ENCODE results near the gene WWP2. TPM values are rescaled to one million over a fixed set of nuclear protein-coding genes. Genes with fewer than 3 reads are reported as not detected.

Gene WWP2
- total and polyA plus RNA-seq, 2 donors (not counting 3 experiments of a cell fraction or from before 2014, with no cell fraction given): 17.9 to 44.9 TPM

DNA sequence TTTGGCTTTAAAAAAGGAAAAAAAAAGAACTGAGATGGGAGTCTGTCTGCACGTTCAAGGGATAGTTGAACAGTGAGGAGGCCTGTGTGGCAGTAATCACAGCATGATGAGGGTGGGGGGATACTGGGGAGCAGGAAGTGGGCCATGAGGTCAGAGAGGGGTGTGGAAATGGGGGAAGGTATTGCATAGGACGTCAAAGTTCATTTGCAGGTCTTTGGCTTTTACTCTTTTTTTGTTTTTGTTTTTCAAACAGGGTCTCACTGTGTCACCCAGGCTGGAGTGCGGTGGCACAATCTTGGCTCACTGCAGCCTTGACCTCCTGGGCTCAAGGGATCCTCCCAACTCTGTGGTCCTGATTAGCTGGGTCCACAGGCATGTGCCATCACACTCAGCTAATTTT lies 19.0 kb downstream of the WWP2 start:
- Histone ChIP-seq H3K27me3 (ENCODE audit: control insufficient read depth in 2 of 2, insufficient read depth in 2 of 2, low read length in 2 of 2) (no peaks in the 10 kb centered on the region), H3K79me2 (ENCODE audit: control insufficient read depth, insufficient read depth, low read length) (no peaks in the 10 kb centered on the region), H3K9ac (replicated peaks; ENCODE audit: extremely low read depth, insufficient read depth, low read length) (no peak overlapping the region), H3K9me1 (replicated peaks; ENCODE audit: control insufficient read depth, extremely low read depth, insufficient read depth, low read length) (no peaks in the 10 kb centered on the region), H3K4me2 (ENCODE audit: insufficient read depth, low read length) (no peak overlapping the region), H3K27ac (ENCODE audit: insufficient read depth, low read depth, low read length) (no peak overlapping the region), H2AFZ (ENCODE audit: low read depth, low read length) (no peak overlapping the region), H4K20me1 (replicated peaks; ENCODE audit: control insufficient read depth, extremely low read depth, insufficient read depth, low read length) (no peaks in the 10 kb centered on the region), H3K9me3 (replicated peaks; ENCODE audit: control insufficient read depth, insufficient read depth, low read length) (no peaks in the 10 kb centered on the region), H3K4me1 (ENCODE audit: control insufficient read depth, extremely low read depth, insufficient read depth, low read length) (no peaks in the 10 kb centered on the region), H3K4me3 (replicated peaks in 1 of 3; ENCODE audit: insufficient read depth in 1 of 3, low read depth in 1 of 3, low read length in 3 of 3) (no peak overlapping the region), H3K36me3 (ENCODE audit: control insufficient read depth in 2 of 2, extremely low read depth in 1 of 2, insufficient read depth in 2 of 2, low read length in 2 of 2) (peaks cover 0 to 3% of the 10 kb centered on the region in 2 experiments)
- ChIA-PET CTCF (interaction anchor here (2.2 kb wide), 1 partner anchor 149 kb away, joined by 6 read pairs; no protein-coding TSS in a partner anchor), POLR2A (no interaction called here)
- BruUV-seq (replicated peaks): no TSS peak
- intact Hi-C loops (cut with micrococcal nuclease): no loop called here
- dilution Hi-C loops (cut with MboI; ENCODE audit: extremely low pct_ligation_motif_present, low sequenced_read_pairs): no loop called here
- DNase-seq (ENCODE audit: low read depth, low spot score): no peak
- FAIRE-seq: no peak
- TF ChIP-seq EZH2 (IDR thresholded peaks at IDR 0.05; ENCODE audit: borderline replicate concordance, low read depth, low read length, severe bottlenecking) (no peak), FOS (IDR thresholded peaks at IDR 0.05; ENCODE audit: borderline replicate concordance, insufficient read depth, low read length) (no peak), MAX (IDR thresholded peaks at IDR 0.05; ENCODE audit: insufficient read depth, insufficient read length) (no peak), JUN (IDR thresholded peaks at IDR 0.05; ENCODE audit: borderline replicate concordance, insufficient read depth, insufficient read length, low read depth) (no peak), MYC (IDR thresholded peaks at IDR 0.05; ENCODE audit: low read depth, low read length) (no peak), POLR2A (IDR thresholded peaks at IDR 0.05; ENCODE audit: low read depth, low read length) (no peak), GATA2 (IDR thresholded peaks at IDR 0.05; ENCODE audit: insufficient read depth, insufficient read length, low read depth, low read length) (no peak)
- TF ChIP-seq, protein P1, sequence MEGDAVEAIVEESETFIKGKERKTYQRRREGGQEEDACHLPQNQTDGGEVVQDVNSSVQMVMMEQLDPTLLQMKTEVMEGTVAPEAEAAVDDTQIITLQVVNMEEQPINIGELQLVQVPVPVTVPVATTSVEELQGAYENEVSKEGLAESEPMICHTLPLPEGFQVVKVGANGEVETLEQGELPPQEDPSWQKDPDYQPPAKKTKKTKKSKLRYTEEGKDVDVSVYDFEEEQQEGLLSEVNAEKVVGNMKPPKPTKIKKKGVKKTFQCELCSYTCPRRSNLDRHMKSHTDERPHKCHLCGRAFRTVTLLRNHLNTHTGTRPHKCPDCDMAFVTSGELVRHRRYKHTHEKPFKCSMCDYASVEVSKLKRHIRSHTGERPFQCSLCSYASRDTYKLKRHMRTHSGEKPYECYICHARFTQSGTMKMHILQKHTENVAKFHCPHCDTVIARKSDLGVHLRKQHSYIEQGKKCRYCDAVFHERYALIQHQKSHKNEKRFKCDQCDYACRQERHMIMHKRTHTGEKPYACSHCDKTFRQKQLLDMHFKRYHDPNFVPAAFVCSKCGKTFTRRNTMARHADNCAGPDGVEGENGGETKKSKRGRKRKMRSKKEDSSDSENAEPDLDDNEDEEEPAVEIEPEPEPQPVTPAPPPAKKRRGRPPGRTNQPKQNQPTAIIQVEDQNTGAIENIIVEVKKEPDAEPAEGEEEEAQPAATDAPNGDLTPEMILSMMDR (IDR thresholded peaks at IDR 0.05; ENCODE audit: extremely low read depth in 1 of 2, insufficient read depth in 1 of 2, low read depth in 1 of 2, low read length in 2 of 2): no peak

Data from endothelial cell of umbilical vein (primary cell).